SU-DHL-6 (cell line): ENCODE results near the gene CHPF2.

Experiments
- EZH2phosphoT487 ChIP-seq: fragments of 200-600 bp; sonication (generic), shearing (Covaris generic); conservative IDR thresholded peaks from 2 replicates; pipeline ENCODE4 v1.6.1; 2018; ENCODE audit warnings: mild to moderate bottlenecking, antibody characterized with exemption, low read length, moderate library complexity, mixed read lengths
- TF ChIP-seq, protein P1 (sequence below): fragments of 200-600 bp; sonication (generic); IDR thresholded peaks from one replicate; pipeline ENCODE4 v1.5.1; 2017; ENCODE audit warnings: antibody characterized with exemption, mild to moderate bottlenecking, low read length, moderate library complexity; ENCODE audit not compliant: insufficient read depth, poor library complexity, severe bottlenecking

DNA sequence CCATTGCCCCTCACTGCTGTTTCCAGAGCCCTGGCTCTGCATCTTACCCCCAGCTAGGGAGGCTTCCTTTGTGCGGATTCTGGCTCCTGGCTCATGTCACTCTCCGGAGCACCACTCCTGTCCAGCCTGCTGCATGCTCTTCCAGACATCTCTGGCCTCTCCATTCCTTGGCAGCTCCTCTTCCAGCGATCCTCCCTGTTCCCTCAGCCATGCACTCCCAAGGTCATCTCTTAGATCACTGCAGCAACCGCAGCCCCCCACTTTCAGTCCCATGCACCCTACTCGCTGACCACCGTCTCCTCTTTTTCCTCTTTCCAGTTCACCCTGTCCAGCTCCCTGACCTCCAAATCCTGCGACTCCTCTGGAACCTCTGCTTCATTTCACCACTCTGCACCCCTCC lies 23.1 kb downstream of the CHPF2 start:
- TF ChIP-seq, protein P1, sequence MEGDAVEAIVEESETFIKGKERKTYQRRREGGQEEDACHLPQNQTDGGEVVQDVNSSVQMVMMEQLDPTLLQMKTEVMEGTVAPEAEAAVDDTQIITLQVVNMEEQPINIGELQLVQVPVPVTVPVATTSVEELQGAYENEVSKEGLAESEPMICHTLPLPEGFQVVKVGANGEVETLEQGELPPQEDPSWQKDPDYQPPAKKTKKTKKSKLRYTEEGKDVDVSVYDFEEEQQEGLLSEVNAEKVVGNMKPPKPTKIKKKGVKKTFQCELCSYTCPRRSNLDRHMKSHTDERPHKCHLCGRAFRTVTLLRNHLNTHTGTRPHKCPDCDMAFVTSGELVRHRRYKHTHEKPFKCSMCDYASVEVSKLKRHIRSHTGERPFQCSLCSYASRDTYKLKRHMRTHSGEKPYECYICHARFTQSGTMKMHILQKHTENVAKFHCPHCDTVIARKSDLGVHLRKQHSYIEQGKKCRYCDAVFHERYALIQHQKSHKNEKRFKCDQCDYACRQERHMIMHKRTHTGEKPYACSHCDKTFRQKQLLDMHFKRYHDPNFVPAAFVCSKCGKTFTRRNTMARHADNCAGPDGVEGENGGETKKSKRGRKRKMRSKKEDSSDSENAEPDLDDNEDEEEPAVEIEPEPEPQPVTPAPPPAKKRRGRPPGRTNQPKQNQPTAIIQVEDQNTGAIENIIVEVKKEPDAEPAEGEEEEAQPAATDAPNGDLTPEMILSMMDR = no peak
- no peak for TF ChIP-seq EZH2phosphoT487
